Activated naive CD4-positive, alpha-beta T cell treated with anti-CD3 and anti-CD28 coated beads for 36 hours (primary cell): ENCODE measurements around the gene DTNB. TPM values are rescaled to one million over a fixed set of nuclear protein-coding genes. Genes with fewer than 3 reads are reported as not detected.
"Not testable (repeated sequence)": the region's sequence is repeated elsewhere in the genome, so short reads cannot be mapped to it uniquely, and the experiment has no call there.

Experiments
- CTCF ChIA-PET: fragments of 350-600 bp; sonication (Branson Sonifier 250); formaldehyde crosslinking; loops from one replicate; lab custom pipeline; 2021; ENCODE audit warnings: antibody characterized with exemption; lab: Charles Lee
- DNase-seq: peaks from one replicate; pipeline ENCODE4 v3.0.0-alpha.2; 2020
- H3K27ac Mint-ChIP-seq: one replicate; pipeline ENCODE4 v1.8.0; 2021; ENCODE audit warnings: mild to moderate bottlenecking, mixed read lengths
- H3K27me3 Mint-ChIP-seq: one replicate; pipeline ENCODE4 v1.8.0; 2021; ENCODE audit warnings: low read depth, mixed read lengths
- H3K36me3 Mint-ChIP-seq: one replicate; pipeline ENCODE4 v1.8.0; 2021; ENCODE audit warnings: low read depth, mixed read lengths
- H3K4me1 Mint-ChIP-seq: one replicate; pipeline ENCODE4 v1.8.0; 2021; ENCODE audit warnings: low read depth, mixed read lengths
- H3K4me3 Mint-ChIP-seq: one replicate; pipeline ENCODE4 v1.8.0; 2021; ENCODE audit warnings: mild to moderate bottlenecking, moderate library complexity, mixed read lengths
- H3K9me3 Mint-ChIP-seq: one replicate; pipeline ENCODE4 v1.8.0; 2021; ENCODE audit warnings: mixed read lengths
- intact Hi-C: fragments of 100-400 bp; cut with micrococcal nuclease; formaldehyde crosslinking; loops from one replicate; pipeline ENCODE4 v1.15.1; 2023
- total RNA-seq, 2 experiments: library from RNA; stranded (reverse); gene quantifications; one replicate each; pipeline ENCODE4 v1.2.3, GENCODE V29; 2021

The DTNB gene
- total RNA-seq, 2 experiments from 2014 or later, result 27.2 to 27.6 TPM

DNA sequence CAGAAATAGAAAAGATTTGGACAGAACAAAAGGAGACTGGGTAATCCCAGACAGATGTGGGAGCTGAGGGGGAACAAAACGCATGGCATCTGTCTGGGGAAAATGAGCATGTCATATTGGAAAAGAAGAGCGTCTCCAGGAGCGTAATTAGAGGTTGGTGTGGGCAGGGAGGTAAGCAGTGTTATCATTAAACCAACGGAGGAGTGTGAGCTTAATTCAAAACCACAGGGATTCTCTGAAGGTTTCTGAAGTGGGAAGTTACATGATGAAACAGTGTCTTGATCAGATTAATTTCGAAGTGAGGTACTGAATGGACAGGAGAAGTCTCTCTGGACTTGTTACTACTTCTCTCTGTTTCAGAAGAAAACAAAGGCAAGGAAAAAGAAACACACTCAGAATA, 53.3 kb downstream of the DTNB start:
- Mint-ChIP-seq H3K27ac (no peak overlapping the region), H3K27me3 (no peaks in the 10 kb centered on the region), H3K9me3 (no peaks in the 10 kb centered on the region), H3K4me1 (no peaks in the 10 kb centered on the region), H3K36me3 (peaks cover 4% of the 10 kb centered on the region), H3K4me3 (no peak overlapping the region)
- no peak for DNase-seq
- CTCF ChIA-PET, result interaction anchor here (1.2 to 3.6 kb wide), 2 partner anchors 12 to 80 kb away, joined by 6 to 19 read pairs; no protein-coding TSS in a partner anchor
- intact Hi-C loops, result no loop called here

DNA sequence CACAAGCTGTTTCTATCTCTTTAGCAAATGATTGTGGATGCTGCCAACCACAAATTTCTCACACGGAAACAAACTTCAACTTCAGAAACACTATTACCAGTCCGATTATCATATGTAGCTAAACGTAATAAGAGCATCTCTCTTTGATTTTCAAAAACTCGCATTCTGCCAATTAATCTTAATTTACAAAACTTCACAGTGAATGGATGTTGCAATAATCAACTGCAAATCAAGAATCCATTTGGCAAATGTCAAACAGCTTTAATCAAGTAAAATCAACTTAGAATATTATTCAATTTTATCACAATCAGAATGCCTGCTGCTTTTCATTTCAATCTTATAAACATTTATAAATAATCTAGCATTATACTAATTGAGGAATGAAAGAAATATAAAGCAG, 54.2 kb downstream of the DTNB start:
- Mint-ChIP-seq H3K27me3 (no peaks in the 10 kb centered on the region), H3K27ac (no peak overlapping the region), H3K4me3 (no peak overlapping the region), H3K36me3 (peaks cover 4% of the 10 kb centered on the region), H3K9me3 (no peaks in the 10 kb centered on the region), H3K4me1 (no peaks in the 10 kb centered on the region)
- DNase-seq, result no peak
- CTCF ChIA-PET, result interaction anchor here (3.6 kb wide), 1 partner anchor 12 kb away, joined by 19 read pairs; no protein-coding TSS in a partner anchor
- intact Hi-C loops, result no loop called here

GRCh38 chr2:25618676-25619075, 54.7 kb downstream of the DTNB start:
- H3K9me3 Mint-ChIP-seq, result no peaks in the 10 kb centered on the region
- peaks cover 4% of the 10 kb centered on the region for H3K36me3 Mint-ChIP-seq
- DNase-seq, result no peak
- no peak overlapping the region for H3K27ac Mint-ChIP-seq
- intact Hi-C loops, result no loop called here
- H3K4me1 Mint-ChIP-seq, result no peaks in the 10 kb centered on the region
- CTCF ChIA-PET, result interaction anchor here (3.6 kb wide), 1 partner anchor 11 kb away, joined by 19 read pairs; no protein-coding TSS in a partner anchor
- no peaks in the 10 kb centered on the region for H3K27me3 Mint-ChIP-seq
- H3K4me3 Mint-ChIP-seq, result no peak overlapping the region

DNA sequence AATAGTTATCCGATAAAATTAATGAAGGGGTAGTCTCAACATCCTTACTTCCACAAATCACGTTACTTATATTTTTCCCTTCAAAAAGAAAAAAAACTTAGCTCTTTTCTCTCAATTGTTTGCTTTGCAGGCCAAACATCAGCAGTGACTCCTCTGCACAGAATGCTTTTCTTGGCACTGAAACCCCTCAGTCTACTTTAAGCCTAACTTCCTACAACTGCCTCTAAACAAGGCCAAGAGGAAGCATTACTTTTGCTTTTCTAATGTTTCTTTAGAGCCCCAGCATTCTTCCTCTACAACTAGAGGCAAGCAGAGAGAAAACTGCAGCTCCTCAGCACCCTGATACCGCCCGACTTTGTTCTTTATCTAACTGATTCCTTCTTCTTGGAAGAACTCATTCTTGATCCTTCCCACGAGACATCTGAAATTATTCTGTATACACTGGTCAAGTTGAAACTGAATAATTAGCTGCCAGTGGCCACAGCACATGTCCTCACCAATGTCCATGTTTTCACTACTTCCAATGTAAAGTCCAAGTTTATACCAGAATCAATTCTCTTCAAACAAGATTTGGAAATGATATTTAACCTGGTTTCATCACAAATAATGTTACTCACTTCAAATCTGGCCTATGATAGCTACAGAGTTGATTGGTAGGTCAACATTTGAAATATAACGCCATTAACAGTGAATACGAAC, 55.3 kb downstream of the DTNB start:
- CTCF ChIA-PET, result interaction anchor here (0.6 to 3.6 kb wide), 2 partner anchors 10 to 49 kb away, joined by 3 to 19 read pairs; no protein-coding TSS in a partner anchor
- Mint-ChIP-seq H3K9me3 (no peaks in the 10 kb centered on the region), H3K36me3 (peaks cover 2% of the 10 kb centered on the region), H3K27ac (no peak overlapping the region), H3K27me3 (no peaks in the 10 kb centered on the region), H3K4me1 (no peaks in the 10 kb centered on the region), H3K4me3 (no peak overlapping the region)
- no peak for DNase-seq
- intact Hi-C loops, result no loop called here

DNA sequence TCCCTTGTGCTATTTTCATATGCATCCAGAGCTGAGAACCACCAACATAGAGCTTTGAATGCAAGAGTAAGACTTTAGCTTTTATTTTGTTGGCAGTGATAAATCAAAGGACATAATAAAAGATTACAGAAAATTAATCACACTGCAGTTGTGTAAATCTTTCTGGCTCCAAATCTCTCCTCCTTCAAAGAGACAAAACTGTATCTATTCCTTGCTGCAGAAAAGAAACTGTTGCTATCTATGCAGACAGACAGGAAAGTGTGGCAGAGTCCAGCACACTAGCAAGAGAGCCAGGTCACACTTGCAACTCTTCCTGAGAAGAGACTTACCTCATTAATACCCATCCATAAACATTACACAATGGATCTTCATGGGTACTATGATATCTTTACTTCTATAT, 57.5 kb downstream of the DTNB start:
- Mint-ChIP-seq H3K4me1 (no peaks in the 10 kb centered on the region), H3K27me3 (no peaks in the 10 kb centered on the region), H3K9me3 (no peaks in the 10 kb centered on the region), H3K27ac (no peak overlapping the region), H3K36me3 (no peaks in the 10 kb centered on the region), H3K4me3 (no peak overlapping the region)
- intact Hi-C loops, result no loop called here
- no peak for DNase-seq
- CTCF ChIA-PET, result interaction anchor here (1.1 kb wide), 1 partner anchor 9 kb away, joined by 4 read pairs; no protein-coding TSS in a partner anchor

GRCh38 chr2:25615386-25615785, 58.0 kb downstream of the DTNB start:
- Mint-ChIP-seq H3K27me3 (no peaks in the 10 kb centered on the region), H3K36me3 (no peaks in the 10 kb centered on the region), H3K27ac (no peak overlapping the region), H3K4me3 (no peak overlapping the region), H3K9me3 (no peaks in the 10 kb centered on the region), H3K4me1 (peaks cover under 1% of the 10 kb centered on the region)
- DNase-seq, result no peak
- CTCF ChIA-PET, result interaction anchor here (0.6 to 1.1 kb wide), 2 partner anchors 9 to 495 kb away, joined by 3 to 4 read pairs; no protein-coding TSS in a partner anchor
- intact Hi-C loops, result no loop called here

DNA sequence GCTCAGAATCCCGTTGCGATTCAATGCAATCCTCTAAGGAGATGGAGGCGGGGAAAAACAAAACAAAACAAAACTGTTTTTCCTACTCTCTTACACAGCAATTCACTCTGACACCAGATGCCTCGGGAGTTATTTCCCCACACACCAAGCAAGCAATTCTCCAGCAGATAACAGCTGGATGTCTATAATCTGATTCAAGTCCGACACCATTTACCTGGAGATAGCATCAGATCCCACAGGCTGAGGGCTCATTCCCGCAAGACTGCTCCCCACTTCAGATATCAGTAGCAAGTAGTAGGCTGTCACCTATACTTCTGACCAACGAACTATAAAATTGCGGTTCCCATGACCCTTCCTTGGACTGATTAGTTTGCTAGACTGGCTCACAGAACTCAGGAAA, 58.7 kb downstream of the DTNB start:
- DNase-seq, result no peak
- no peak overlapping the region for H3K4me3 Mint-ChIP-seq
- H3K27me3 Mint-ChIP-seq, result no peaks in the 10 kb centered on the region
- H3K9me3 Mint-ChIP-seq, result no peaks in the 10 kb centered on the region
- H3K36me3 Mint-ChIP-seq, result no peaks in the 10 kb centered on the region
- intact Hi-C loops, result no loop called here
- CTCF ChIA-PET, result no interaction called here
- peaks cover 2% of the 10 kb centered on the region for H3K4me1 Mint-ChIP-seq
- H3K27ac Mint-ChIP-seq, result no peak overlapping the region

DNA sequence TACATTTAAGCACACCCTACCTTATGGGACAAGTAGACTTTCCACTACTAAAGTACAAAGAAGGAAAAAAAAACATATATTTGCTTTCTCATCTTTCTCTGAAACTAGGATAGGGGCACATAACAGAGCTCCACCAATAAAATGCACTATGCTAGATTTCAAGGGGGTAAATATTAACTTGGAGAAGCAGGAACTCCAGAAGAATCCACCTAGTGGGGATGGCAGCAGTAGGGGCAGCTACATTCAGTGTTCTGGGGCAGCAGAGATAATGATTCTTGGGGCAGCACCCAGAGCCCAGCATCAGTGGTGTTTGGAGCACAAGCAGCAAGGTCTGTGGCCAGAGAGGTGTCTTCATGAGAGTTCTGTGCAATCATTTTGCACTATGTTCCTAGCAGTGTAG, 64.7 kb downstream of the DTNB start:
- H3K4me1 Mint-ChIP-seq, result peaks cover 2% of the 10 kb centered on the region
- no peaks in the 10 kb centered on the region for H3K27me3 Mint-ChIP-seq
- no peak overlapping the region for H3K27ac Mint-ChIP-seq
- CTCF ChIA-PET, result interaction anchor here (0.6 to 5.5 kb wide), 14 partner anchors 10 to 536 kb away, joined by 3 to 65 read pairs (median 4); no protein-coding TSS in a partner anchor
- intact Hi-C loops, result loop anchor here (5.0 kb wide), 1 partner anchor 344 kb away; no protein-coding TSS in a partner anchor
- no peak for DNase-seq
- no peak overlapping the region for H3K4me3 Mint-ChIP-seq
- H3K9me3 Mint-ChIP-seq, result no peaks in the 10 kb centered on the region
- H3K36me3 Mint-ChIP-seq, result no peaks in the 10 kb centered on the region

- no peaks in the 10 kb centered on the region for H3K9me3 Mint-ChIP-seq
- H3K27ac Mint-ChIP-seq, result no peak overlapping the region
- no peaks in the 10 kb centered on the region for H3K27me3 Mint-ChIP-seq
- CTCF ChIA-PET, result interaction anchor here (0.6 to 5.5 kb wide), 32 partner anchors 9 to 727 kb away, joined by 3 to 65 read pairs (median 4); no protein-coding TSS in a partner anchor
- intact Hi-C loops, result loop anchor here (1.0 to 5.0 kb wide), 6 partner anchors 57 to 538 kb away; partner anchors contain the start of gene DTNB
- H3K4me1 Mint-ChIP-seq, result peaks cover 8% of the 10 kb centered on the region
- H3K4me3 Mint-ChIP-seq, result no peak overlapping the region
- H3K36me3 Mint-ChIP-seq, result no peaks in the 10 kb centered on the region
- DNase-seq, result peak; percentile 20
Measured at GRCh38 chr2:25606892-25607291, 66.5 kb downstream of the DTNB start.

GRCh38 chr2:25602333-25602723, 71.0 kb downstream of the DTNB start:
- Mint-ChIP-seq H3K4me3 (no peak overlapping the region), H3K27ac (no peak overlapping the region)
- intact Hi-C loops, result no loop called here

DNA sequence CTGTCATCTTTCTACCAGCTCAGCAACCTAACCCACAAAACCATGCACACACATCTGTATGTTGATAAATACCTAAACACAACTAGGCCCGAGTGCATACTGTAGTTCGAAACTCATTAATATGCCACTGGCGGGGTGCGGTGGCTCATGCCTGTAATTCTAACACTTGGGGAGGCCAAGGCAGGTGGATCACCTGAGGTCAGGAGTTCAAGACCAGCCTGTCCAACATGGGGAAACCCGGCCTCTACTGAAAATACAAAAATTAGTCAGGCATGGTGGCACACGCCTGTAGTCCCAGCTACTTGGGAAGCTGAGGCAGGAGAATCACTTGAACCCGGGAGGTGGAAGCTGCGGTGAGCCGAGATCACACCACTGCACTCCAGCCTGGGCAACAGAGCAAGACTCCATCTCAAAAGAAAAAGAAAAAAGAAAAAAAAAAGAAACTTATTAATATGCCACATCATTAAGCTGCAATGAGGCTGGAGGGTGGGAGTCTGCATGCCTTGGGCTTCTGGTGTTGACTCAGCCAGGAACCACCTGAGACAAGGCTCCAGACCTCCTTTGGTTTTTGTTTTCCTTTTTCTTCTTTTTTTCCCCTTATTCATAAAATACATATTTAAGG, 71.6 kb downstream of the DTNB start:
- H3K27me3 Mint-ChIP-seq, H3K27ac Mint-ChIP-seq, H3K36me3 Mint-ChIP-seq, H3K4me3 Mint-ChIP-seq, DNase-seq, H3K9me3 Mint-ChIP-seq, intact Hi-C loops: not testable (repeated sequence)
- CTCF ChIA-PET, result interaction anchor here (1.2 to 1.4 kb wide), 2 partner anchors 98 to 99 kb away, joined by 3 read pairs; no protein-coding TSS in a partner anchor
- peaks cover 17% of the 10 kb centered on the region for H3K4me1 Mint-ChIP-seq

More at GRCh38 chr2:25602333-25602723, 71.0 kb downstream of the DTNB start:
- Mint-ChIP-seq H3K9me3 (no peaks in the 10 kb centered on the region), H3K36me3 (peaks cover 2% of the 10 kb centered on the region), H3K27me3 (no peaks in the 10 kb centered on the region), H3K4me1 (peaks cover 17% of the 10 kb centered on the region)
- DNase-seq, result no peak
- CTCF ChIA-PET, result no interaction called here

DNA sequence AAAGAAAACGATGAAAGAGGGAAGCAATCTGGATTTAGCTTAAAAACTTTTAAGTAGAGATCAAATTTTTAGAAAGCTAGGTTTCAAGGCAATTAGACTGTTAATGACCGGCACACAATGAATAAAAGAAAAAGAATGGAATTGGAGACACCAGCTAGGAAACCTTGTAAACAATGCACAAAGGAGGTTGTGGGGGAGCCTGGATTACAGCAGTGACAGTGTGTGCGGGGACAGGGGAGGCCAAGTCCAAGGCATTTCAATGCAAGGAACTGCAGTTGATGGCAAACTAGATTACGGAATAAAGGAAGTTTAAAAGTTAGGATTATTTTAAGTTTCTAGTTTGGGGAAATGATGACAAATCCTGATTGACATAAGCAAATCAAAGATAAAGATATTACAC, 74.5 kb downstream of the DTNB start:
- Mint-ChIP-seq H3K9me3 (no peaks in the 10 kb centered on the region), H3K27ac (no peak overlapping the region), H3K36me3 (peaks cover 2% of the 10 kb centered on the region), H3K27me3 (no peaks in the 10 kb centered on the region), H3K4me1 (peaks cover 17% of the 10 kb centered on the region), H3K4me3 (no peak overlapping the region)
- intact Hi-C loops, result no loop called here
- no peak for DNase-seq
- CTCF ChIA-PET, result interaction anchor here (0.6 to 1.9 kb wide), 6 partner anchors 8 to 321 kb away, joined by 3 to 10 read pairs (median 3); no protein-coding TSS in a partner anchor
